Astrocyte of the spinal cord (primary cell): ENCODE measurements around the gene NCOA7.
"Not testable (repeated sequence)": the region's sequence is repeated elsewhere in the genome, so short reads cannot be mapped to it uniquely, and the experiment has no call there.

Experiments
- DNase-seq: peaks from one replicate; pipeline ENCODE4 v3.0.0; 2011; ENCODE audit warnings: low read depth, low spot score
- H3K4me3 ChIP-seq: 2 replicates; pipeline ENCODE4 v1.5.1; 2011; ENCODE audit warnings: low read depth, mild to moderate bottlenecking, low read length, moderate library complexity
- in situ Hi-C: cut with HindIII; loops from 2 replicates; pipeline ENCODE4 v1.10.0; 2017; ENCODE audit warnings: low sequenced_read_pairs
- TF ChIP-seq, protein P1 (sequence below): IDR thresholded peaks from 2 replicates; pipeline ENCODE4 v1.5.1; 2012; ENCODE audit warnings: low read depth, mild to moderate bottlenecking, low read length, inconsistent platforms

Gene NCOA7

DNA sequence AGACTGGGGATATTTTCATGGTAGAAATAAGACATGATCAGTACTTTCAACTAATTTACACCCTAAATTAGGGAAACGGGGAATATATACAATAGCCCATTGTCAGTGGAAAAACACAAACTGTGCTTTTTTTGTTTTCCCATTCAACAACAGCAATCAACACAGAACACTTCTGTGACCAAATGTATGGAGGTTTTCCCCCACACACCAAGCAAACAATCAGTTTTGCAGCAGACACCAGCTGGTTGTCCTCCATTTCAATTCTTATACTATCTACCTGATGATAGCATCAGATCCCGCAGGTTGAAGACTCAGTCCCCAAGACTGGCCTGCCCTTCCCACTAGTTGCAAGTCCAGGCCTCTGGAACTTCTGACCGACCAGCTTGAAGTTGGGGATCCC is 170.4 kb downstream of the NCOA7 start:
- DNase-seq, result no peak
- in situ Hi-C loops, result no loop called here
- TF ChIP-seq, protein P1, sequence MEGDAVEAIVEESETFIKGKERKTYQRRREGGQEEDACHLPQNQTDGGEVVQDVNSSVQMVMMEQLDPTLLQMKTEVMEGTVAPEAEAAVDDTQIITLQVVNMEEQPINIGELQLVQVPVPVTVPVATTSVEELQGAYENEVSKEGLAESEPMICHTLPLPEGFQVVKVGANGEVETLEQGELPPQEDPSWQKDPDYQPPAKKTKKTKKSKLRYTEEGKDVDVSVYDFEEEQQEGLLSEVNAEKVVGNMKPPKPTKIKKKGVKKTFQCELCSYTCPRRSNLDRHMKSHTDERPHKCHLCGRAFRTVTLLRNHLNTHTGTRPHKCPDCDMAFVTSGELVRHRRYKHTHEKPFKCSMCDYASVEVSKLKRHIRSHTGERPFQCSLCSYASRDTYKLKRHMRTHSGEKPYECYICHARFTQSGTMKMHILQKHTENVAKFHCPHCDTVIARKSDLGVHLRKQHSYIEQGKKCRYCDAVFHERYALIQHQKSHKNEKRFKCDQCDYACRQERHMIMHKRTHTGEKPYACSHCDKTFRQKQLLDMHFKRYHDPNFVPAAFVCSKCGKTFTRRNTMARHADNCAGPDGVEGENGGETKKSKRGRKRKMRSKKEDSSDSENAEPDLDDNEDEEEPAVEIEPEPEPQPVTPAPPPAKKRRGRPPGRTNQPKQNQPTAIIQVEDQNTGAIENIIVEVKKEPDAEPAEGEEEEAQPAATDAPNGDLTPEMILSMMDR, result no peak
- H3K4me3 ChIP-seq, result no peak overlapping the region

DNA sequence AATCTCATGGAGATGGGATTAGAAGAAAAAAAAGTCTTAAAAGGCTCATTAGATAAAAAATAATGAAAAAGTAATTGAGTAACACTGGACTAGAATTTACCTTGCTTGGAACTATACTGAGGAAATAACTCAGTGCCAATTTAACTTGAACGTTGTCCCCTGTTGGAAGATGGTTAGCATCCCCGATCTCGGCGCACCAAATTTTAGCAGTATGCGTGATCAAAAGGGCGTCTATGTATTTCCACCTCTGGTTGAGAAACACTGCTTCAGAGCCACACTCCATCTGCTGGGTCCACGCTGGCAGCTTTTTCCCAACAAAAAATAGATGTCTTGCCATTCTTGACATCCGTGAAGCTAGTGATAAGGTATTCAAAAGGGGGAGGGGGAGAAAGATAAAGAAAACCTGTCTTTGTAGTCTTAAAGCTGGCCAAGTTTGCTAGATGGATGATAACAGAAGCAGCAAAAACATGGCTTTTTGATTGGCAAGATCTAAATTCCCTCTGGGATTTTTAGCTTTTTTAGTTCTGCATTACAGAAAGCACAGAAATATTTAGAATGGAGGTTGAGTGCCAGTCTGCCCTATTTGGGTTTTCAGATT is 172.2 kb downstream of the NCOA7 start:
- in situ Hi-C loops, result no loop called here
- TF ChIP-seq, protein P1, result no peak
- DNase-seq, result no peak
- no peak overlapping the region for H3K4me3 ChIP-seq

DNA sequence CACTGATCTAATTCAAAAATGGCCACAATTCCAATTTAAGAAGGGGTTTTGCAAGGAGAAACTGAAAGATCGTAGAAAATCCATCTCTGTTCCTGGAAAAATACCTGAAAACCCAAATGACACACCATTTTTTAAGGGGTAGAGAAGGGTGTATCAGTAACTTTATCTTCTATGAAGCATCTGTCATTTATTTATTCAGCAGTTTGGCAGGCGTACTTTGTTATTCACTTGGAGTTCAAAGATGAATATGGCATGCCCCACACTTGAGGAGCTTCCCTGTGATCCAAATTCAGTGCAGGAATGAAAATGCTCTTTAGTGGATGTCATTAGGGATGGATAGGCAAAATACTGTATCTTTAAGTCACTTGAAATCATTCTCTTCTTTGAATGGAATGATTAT is 173.1 kb downstream of the NCOA7 start:
- DNase-seq, result no peak
- in situ Hi-C loops, result no loop called here
- H3K4me3 ChIP-seq, result no peak overlapping the region
- TF ChIP-seq, protein P1, result no peak

DNA sequence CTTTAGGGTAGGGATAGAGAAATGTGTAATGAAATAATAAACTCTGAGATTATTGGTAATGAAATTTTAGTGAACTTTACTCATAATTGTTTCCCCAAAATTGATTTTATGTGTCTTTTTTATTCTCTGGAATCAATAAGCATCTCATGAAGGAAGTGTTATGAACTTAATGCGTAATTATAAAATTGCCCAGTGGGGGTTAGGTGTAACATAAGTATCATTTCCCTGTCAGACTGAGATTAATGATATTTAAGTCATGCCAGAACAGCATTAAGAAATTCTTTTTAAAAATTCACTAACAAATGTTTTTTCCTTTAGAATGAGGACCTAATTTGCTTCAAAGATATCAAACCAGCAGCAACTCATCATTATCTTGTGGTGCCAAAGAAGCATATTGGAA is 175.8 kb downstream of the NCOA7 start:
- in situ Hi-C loops, result no loop called here
- no peak for DNase-seq
- no peak overlapping the region for H3K4me3 ChIP-seq
- TF ChIP-seq, protein P1, result no peak

DNA sequence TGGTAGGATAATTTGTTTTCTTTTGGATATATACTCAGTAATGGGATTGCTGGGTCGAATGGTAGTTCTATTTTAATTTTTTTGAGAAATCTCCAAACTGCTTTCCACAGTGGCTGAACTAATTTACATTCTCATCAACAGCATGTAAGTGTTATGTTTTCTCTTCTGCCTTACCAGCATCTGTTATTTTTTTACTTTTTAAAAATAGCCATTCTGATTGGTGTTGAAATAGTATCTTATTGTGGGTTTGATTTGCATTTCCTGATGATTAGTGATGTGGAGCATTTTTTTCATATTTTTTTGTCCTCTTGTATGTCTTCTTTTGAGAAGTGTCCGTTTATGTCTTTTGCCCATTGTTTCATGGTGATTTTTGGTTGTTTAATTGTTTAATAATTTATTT is 177.7 kb downstream of the NCOA7 start:
- no peak overlapping the region for H3K4me3 ChIP-seq
- TF ChIP-seq, protein P1, result no peak
- no peak for DNase-seq
- in situ Hi-C loops, result no loop called here

DNA sequence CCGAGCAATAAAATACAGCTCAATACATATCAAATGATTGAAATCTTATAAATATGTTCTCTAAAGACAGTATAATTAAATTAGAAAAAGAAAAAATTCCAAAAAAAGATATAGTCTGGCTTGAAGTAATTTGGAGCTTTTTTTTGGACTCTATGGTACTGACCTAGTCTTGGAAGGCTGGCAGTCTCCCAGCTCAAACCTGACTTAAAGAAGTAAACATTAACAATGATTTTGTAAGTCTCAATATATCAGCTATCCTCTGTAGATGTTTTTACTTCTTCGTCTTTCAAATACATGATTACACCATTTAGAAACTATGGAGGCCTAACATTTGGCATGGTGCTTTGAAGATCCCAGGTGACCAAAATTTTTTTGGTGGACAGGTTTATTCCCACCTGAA is 180.0 kb downstream of the NCOA7 start:
- no peak for DNase-seq

DNA sequence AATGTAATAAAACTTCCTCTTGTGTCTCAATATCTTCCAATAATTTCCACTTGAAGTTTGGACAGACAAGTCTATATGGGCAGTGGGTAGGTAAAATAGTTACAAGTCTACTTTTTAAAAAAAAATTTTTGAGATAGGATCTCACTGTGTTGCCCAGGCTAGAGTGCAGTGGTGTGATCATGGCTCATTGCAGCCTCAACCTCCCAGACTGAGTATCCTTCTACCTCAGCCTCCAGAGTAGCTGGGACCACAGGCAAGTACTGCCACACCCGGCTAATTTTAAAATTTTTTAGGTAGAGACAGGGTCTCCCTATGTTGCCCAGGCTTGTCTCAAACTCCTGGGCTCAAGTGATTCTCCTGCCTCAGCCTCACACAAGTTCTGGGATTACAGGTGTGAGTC is 181.7 kb downstream of the NCOA7 start:
- DNase-seq, H3K4me3 ChIP-seq, in situ Hi-C loops: not testable (repeated sequence)

More for the DNA sequence above, 180.0 kb downstream of the NCOA7 start:
- TF ChIP-seq, protein P1, result no peak
- in situ Hi-C loops, result no loop called here
- no peak overlapping the region for H3K4me3 ChIP-seq
